Measurements from ENCODE around the gene STIMATE. TPM values are rescaled to one million over a fixed set of nuclear protein-coding genes. Genes with fewer than 3 reads are reported as not detected.
A peak's percentile ranks its signal among the peaks of the same experiment; 100 is the strongest.

STIMATE gene
- total RNA-seq, 1 experiment from 2014 or later, result 13.5 TPM

- BruUV-seq (replicated peaks), result no TSS peak
- CTCF ChIA-PET, result no interaction called here
- intact Hi-C loops (cut with micrococcal nuclease; ENCODE audit: unreplicated experiment), result no loop called here
- no peaks in the 10 kb centered on the region for H3K36me3 Mint-ChIP-seq (ENCODE audit: insufficient read depth, unreplicated experiment)
- H3K4me1 Mint-ChIP-seq (ENCODE audit: low read depth, unreplicated experiment), result peaks cover 11% of the 10 kb centered on the region
- no peaks in the 10 kb centered on the region for H3K27me3 ChIP-seq (replicated peaks; ENCODE audit: control insufficient read depth, insufficient read depth, low read length)
- TF ChIP-seq CTCF (IDR thresholded peaks at IDR 0.05; ENCODE audit: insufficient read depth in 1 of 2, low read depth in 1 of 2, low read length in 1 of 2, severe bottlenecking in 1 of 2, unreplicated experiment in 1 of 2), result no peak
- H3K9me3 ChIP-seq, result no peaks in the 10 kb centered on the region
- H3K4me3 Mint-ChIP-seq (ENCODE audit: unreplicated experiment), result no peak overlapping the region
- H3K36me3 ChIP-seq (ENCODE audit: control insufficient read depth, insufficient read depth, low read length), result no peaks in the 10 kb centered on the region
- H3K4me1 ChIP-seq, result no peaks in the 10 kb centered on the region
- H3K27ac Mint-ChIP-seq (ENCODE audit: unreplicated experiment), result no peak overlapping the region
- no peak overlapping the region for H3K4me3 ChIP-seq (ENCODE audit: low read depth, low read length)
- H3K9me3 Mint-ChIP-seq (ENCODE audit: unreplicated experiment), result no peaks in the 10 kb centered on the region
- DNase-seq, result no peak
- POLR2A ChIA-PET, result no interaction called here
- H3K27me3 Mint-ChIP-seq (ENCODE audit: insufficient read depth, unreplicated experiment), result no peaks in the 10 kb centered on the region
Measured at GRCh38 chr3:52824037-52824436, 73.3 kb downstream of the STIMATE start.

- CTCF ChIA-PET, result no interaction called here
- Mint-ChIP-seq H3K36me3 (ENCODE audit: insufficient read depth, unreplicated experiment) (no peaks in the 10 kb centered on the region), H3K4me1 (ENCODE audit: low read depth, unreplicated experiment) (peaks cover 6% of the 10 kb centered on the region), H3K27ac (ENCODE audit: unreplicated experiment) (no peak overlapping the region), H3K27me3 (ENCODE audit: insufficient read depth, unreplicated experiment) (no peaks in the 10 kb centered on the region), H3K9me3 (ENCODE audit: unreplicated experiment) (no peaks in the 10 kb centered on the region), H3K4me3 (ENCODE audit: unreplicated experiment) (no peak overlapping the region)
- Histone ChIP-seq H3K4me3 (ENCODE audit: low read depth, low read length) (no peak overlapping the region), H3K4me1 (no peaks in the 10 kb centered on the region), H3K9me3 (no peaks in the 10 kb centered on the region), H3K36me3 (ENCODE audit: control insufficient read depth, insufficient read depth, low read length) (no peaks in the 10 kb centered on the region), H3K27me3 (replicated peaks; ENCODE audit: control insufficient read depth, insufficient read depth, low read length) (no peaks in the 10 kb centered on the region)
- intact Hi-C loops (cut with micrococcal nuclease; ENCODE audit: unreplicated experiment), result no loop called here
- POLR2A ChIA-PET, result no interaction called here
- no TSS peak for BruUV-seq (replicated peaks)
- DNase-seq, result no peak
- TF ChIP-seq CTCF (IDR thresholded peaks at IDR 0.05; ENCODE audit: insufficient read depth in 1 of 2, low read depth in 1 of 2, low read length in 1 of 2, severe bottlenecking in 1 of 2, unreplicated experiment in 1 of 2), result no peak
Measured at GRCh38 chr3:52822363-52822762, 75.0 kb downstream of the STIMATE start.

- Histone ChIP-seq H3K9me3 (no peaks in the 10 kb centered on the region), H3K4me3 (ENCODE audit: low read depth, low read length) (no peak overlapping the region), H3K36me3 (ENCODE audit: control insufficient read depth, insufficient read depth, low read length) (no peaks in the 10 kb centered on the region), H3K4me1 (no peaks in the 10 kb centered on the region), H3K27me3 (replicated peaks; ENCODE audit: control insufficient read depth, insufficient read depth, low read length) (no peaks in the 10 kb centered on the region)
- peak; percentile 51 to 62 for DNase-seq
- H3K27me3 Mint-ChIP-seq (ENCODE audit: insufficient read depth, unreplicated experiment), result no peaks in the 10 kb centered on the region
- no peak overlapping the region for H3K4me3 Mint-ChIP-seq (ENCODE audit: unreplicated experiment)
- no peak overlapping the region for H3K27ac Mint-ChIP-seq (ENCODE audit: unreplicated experiment)
- no peaks in the 10 kb centered on the region for H3K9me3 Mint-ChIP-seq (ENCODE audit: unreplicated experiment)
- ChIA-PET POLR2A (no interaction called here), CTCF (interaction anchor here (0.5 to 1.6 kb wide), 12 partner anchors 9 to 248 kb away, joined by 3 to 19 read pairs (median 4); partner anchors contain the start of gene NEK4)
- peak; percentile 64 to 84 for TF ChIP-seq CTCF (IDR thresholded peaks at IDR 0.05; ENCODE audit: insufficient read depth in 1 of 2, low read depth in 1 of 2, low read length in 1 of 2, severe bottlenecking in 1 of 2, unreplicated experiment in 1 of 2)
- no peaks in the 10 kb centered on the region for H3K36me3 Mint-ChIP-seq (ENCODE audit: insufficient read depth, unreplicated experiment)
- BruUV-seq (replicated peaks), result no TSS peak
- intact Hi-C loops (cut with micrococcal nuclease; ENCODE audit: unreplicated experiment), result loop anchor here (1.0 to 2.0 kb wide), 2 partner anchors 50 to 78 kb away; partner anchors contain the start of gene NEK4
- H3K4me1 Mint-ChIP-seq (ENCODE audit: low read depth, unreplicated experiment), result peaks cover 6% of the 10 kb centered on the region
Measured at GRCh38 chr3:52820736-52821135, 76.6 kb downstream of the STIMATE start.
